Skin of body (tissue), 2 donors: ENCODE measurements around the gene SRP68. TPM values are rescaled to one million over a fixed set of nuclear protein-coding genes. Genes with fewer than 3 reads are reported as not detected.

Experiments
- DNase-seq: peaks from one replicate; lab custom pipeline; 2025; lab: John Stamatoyannopoulos, UW
- total RNA-seq: library from RNA; depleted of rRNA; stranded (reverse); fragments of >200 nt; gene quantifications from one replicate; pipeline ENCODE4 v1.2.3, GENCODE V29; 2014

The SRP68 gene
- total RNA-seq, 1 donor from 2014 or later, result 48.8 TPM

DNA sequence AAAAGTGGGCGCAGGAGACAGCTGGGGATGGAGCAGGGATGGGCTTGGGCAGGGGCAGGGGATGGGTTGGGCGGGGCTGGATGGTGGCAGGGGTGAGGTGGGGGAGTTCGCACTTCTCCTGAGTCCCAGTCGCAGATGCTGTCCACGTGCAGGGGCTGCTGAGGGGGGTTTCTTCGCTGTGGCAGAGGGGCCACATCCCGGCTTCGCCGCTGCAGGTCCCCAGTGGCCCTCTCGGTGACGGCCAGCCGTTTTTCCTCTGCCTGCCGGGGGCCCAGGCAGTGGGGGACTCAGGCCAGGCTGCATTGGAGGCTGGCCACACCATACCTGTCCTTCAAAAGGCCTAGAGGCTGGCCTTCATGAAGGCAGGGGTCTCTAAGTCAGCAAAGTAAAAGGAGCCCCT, 53.5 kb downstream of the SRP68 start:
- no peak for DNase-seq

DNA sequence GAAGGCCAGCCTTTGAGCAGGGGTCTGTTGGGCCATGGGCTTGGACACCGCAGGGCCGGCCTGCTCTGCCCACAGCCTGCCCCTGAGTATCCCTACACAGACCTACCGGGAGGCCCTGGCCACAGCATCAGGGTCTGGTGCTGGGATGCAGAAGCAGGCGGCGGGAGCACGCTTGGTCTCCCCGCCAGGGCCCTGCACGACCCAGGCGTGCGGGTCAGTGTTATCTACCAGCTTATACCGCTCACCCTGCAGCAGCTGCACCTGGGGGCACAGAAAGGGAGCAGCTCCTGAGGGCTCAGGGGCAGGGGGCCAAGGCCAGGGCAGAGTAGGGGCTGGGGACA, 54.0 kb downstream of the SRP68 start:
- DNase-seq, result no peak

DNA sequence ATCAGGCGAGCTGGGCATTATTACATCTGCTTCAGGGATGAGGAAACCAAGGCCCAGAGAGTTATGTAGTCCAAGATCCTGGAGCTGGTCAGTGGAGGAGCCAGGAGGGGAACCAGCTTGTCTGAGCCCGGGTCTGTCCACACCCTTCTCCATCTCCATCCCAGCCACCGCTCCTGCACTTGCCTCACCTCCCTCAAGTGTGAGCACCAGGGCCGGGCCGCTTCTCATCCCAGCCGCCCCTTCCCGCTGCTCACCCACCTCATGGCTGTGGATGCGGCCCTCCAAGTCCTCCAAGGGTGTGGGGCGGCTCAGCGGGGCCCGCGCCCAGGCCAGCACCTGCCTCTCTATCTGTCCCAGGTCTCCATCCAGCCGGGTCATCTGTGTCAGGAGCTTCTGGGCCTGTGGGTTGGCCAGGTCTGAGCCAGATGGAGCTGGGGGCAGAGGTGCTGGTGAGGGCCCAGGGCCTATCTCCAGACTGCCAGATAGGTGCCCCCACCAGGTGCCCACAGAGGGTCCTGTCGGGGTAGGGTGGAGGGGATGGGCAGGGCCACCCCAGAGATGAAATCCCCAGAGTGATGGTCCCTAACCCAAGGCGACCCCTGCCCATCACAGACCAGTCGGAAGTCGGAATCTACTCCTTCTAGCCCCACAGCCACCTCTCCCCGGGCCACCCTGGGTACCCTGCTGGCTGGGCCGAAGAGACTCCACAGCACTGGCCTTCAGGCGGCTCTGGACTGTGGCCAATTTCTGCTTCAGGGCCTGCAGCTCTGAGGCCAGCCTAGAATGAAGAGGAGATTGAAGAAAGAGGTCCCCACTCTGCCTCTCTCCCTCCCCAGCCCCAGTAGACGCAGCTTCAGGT, 54.6 kb downstream of the SRP68 start:
- no peak for DNase-seq

DNA sequence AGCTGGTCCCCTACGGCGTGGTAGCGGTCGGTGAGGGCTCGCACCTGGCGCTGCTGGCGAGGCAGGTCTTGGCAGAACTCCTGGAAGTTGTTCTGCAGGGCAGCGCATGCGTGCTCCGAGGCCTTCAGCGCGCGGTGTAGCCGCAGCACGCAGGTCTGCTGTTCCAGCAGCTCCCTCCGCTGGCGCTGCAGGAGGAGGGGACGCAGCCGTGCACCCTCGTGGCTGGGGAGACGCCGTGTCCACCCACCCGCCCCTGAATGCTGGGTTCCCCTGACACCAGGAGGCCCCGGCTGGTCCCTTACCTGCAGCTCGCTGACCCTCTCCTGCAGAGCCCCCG, 57.4 kb downstream of the SRP68 start:
- DNase-seq, result no peak

DNA sequence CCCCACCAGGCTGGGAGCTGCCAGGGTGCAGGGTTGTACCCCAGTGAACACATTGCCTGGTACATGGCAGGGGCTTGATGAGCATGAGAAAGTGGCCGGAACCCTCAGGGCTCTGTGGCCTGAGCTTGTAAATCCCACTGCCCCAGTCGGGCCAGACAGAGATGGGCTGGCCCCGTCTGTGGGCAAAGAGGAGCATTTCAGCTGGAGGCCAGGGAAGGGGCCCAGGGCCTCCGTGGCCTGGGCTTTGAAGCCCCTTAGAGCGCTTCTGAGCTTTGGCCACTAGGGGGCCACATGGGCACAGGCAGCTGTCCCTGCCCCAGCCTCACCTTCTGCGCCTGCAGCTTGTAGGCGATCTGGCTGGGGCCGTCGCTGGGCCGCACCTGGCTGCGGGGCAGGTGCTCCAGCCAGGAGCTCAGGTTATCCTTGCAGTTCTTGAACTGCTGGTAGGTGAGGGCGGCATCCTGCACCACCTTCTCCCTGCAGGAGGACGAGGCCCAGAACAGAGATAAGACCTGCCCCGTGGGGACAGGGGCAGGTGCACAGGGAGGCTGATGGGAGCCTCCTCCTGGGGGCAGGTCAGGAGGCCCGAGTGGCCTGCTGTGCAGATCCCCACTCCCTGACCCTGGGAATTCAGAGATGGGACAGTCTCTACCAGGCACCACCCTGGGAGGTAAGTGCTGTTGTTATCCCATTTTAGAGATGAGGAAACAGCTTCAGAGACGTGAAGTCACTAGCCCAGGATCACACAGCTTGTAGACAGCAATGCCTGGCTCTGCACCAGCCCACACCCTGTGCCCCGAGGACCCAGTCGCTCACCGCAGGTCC, 58.0 kb downstream of the SRP68 start:
- DNase-seq, result peak; percentile 5

DNA sequence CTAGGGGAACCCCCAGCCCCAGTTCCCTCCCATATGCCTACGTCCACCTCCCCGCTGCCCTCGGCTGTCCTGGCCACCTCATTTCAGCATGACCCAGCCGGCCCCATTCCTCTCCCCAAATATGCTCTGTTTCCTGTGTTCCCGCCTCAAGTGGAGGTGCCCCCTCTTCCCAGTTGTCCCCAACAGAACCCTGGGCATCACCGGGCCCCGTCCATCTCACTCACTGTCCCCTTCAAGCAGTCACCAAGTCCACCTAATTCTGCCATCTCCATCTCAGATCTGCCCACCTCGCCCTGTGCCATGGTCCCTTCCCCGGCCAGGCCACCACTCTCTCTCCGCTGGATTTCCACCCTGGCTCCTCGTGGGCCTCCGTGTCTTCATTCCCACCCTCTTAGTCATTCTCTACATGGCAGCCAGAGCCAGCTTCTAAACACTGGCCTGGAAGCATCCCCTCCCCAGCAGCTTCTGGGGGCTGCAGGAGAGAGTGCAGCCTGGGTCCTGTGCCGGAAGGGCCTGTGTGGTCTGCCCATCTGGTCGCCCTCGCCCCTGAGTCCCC, 58.9 kb downstream of the SRP68 start:
- DNase-seq, result no peak

DNA sequence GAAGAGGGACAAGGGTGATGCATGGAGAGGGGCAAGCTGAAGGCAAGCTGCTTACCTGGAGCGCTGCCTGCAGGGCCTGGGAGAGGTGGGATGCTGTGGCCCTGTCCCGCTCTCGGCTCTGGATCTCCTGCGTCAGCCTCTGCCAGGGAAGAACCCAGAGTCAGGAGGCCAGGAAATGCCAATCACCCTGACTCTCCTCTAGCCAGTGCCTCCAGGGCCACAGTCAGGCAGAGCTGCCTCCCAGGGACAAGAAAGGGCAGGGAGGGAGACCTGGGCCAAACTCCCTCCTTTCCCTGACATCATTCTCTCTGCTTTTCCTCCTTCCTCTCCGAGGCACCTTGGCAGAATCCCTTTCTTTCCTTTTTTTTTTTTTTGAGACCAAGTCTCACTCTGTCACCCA, 60.4 kb downstream of the SRP68 start:
- no peak for DNase-seq

DNA sequence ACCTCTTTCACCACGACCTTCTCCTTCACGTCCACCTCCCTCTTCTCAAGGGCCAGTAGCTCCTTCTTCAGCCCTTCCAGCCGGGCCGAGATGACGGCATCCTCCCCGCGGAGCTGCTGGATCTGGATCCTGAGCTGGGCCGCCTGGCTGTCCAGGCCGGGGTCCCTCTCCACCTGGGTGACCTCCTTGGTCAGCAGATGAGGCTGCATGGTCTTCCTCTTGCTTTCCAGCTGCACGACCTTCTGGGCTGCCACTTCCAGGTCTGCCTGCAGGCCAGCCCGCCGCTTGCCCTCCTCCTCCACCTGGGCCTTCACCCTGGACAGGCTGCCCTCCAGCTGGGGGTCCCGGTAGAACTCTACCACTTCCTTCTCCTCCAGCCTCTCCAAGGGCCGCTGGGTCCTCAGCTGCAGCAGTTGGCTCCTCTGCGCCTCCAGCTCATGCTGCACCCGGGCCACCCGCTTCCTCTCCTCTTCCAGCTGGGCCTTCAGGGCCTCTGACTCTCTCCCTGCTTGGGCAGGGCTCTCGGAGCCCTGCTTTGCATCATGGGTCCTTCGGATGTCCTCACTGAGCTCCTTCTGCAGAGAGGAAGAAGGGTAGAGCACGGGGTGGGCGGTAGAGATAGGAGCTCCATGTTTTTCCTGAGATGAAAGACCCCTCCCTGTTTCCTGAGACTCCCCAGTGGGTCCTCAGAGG, 62.2 kb downstream of the SRP68 start:
- no peak for DNase-seq

DNA sequence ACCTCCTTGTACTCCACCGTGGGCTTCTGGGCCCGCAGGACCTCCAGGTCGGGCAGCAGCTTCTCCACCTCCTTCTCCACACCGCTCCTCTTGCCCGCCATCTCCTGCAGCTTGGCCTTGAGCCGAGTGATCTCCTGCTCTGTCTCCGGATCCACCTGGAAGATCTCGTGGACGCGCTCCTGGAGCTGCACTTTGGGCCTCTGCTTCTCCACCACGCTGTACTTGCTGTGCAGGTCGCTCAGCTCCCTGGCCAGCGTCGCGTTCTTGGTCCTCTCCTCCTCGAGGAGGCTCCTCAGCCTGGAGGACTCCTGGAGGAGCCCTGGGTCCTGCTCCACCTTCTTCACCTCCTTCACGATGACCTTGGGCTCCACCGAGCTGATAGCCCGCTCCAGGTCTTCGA, 62.9 kb downstream of the SRP68 start:
- no peak for DNase-seq

DNA sequence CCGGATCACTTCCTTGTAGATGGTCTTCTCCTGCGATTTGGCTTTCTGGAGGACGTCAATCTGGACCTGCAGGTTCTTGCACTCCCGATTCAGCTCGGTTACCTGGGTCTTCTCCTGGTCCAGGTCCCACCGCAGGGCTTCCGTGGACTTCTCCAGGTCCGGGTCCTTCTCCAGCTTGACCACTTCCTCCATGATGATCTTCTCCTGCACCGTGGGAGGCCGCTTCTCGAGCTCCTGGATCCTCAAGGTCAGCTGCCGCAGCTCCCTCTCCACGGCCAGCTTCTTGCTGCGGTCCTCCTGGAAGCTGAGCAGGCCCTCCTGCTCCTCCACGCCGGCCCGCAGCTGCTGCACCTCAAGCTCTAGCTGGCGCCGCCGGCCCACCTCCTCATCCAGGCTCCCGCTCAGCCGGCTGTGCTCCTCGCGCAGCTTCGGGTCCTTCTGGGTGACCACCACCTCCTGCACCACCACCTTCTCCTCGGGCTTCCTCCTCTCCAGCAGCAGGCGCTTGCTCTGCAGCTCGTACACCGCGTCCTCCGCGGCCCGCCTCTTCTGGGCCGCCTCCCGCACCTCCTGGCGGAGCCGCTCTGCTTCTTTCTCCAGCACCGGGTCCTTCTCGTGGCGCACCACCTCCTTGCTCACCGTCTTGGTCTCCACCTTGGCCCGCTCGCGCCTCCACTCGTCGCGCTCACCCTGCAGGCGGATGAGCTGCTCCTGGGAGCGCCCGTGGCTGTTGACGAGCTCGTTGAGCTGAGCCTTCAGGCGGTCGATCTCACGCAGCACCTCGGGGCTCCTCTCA, 63.5 kb downstream of the SRP68 start:
- DNase-seq, result no peak

DNA sequence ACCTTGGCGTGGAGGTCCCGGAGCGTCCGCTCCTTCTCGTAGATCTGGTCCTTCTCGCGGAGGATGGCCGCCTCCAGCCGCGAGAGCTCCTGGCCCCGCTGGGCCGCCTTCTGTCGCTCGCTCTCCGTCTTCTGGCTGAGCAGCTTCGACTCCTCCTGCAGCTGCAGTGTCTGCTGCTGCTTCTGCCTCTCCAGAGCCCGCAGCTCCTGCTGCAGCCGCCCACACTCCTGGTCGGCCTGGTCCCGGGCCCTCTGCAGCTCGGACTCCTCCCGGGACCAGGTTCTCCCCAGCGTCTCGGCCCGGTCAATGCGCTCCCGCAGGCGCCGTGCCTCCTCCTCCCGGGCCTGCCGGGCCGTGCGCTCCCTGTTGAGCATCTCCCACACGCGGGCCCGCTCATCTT, 64.1 kb downstream of the SRP68 start:
- no peak for DNase-seq

DNA sequence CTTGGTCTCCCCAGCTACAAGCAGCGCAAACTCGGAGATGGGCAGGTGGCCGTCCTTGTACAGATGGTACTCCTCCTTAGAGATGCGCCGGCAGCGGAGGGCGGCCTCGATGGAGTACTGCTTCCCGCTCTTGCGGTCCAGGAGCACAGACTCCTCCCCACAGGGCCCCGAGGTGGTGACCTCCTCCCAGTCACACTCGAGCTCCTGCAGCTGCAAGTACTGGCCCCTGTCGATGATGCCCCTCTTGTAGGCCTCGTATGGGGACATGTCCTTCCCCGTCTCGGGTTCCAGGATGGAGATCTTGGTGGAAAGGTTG, 64.5 kb downstream of the SRP68 start:
- DNase-seq, result no peak

DNA sequence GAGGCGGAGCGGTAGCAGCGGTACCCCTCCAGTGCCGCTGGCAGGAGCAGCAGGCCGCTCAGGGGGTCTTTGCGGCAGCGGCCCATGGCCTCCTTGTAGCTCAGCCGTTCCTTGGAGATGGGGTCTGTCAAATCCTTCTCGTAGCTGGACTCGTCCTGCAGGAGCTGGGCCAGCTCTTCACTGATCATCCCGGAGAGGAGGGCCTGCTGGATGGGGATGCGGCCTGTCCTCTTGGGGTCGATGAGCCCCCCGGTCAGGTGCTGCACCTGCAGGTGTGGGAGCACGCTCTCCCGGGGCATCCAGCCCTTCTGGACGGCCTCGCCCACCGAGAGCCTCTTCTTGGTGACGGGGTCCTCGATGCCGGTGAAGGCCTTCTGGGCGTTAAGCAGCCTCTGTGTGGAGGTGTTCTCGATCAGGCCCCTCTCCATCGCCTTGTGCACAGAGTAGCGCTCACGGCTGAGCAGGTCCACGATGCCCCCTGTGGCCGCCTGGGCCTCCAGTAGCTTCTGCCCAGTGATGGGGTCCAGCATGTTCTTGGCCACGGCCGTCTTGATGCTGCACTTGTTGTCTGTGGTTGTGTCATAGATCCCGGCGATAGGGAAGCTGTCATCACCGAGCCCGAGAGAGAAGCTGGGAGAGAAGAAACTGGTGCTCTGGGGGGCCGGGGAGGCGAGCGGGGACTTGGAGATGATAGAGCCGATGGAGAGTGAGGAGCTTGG, 65.0 kb downstream of the SRP68 start:
- no peak for DNase-seq

DNA sequence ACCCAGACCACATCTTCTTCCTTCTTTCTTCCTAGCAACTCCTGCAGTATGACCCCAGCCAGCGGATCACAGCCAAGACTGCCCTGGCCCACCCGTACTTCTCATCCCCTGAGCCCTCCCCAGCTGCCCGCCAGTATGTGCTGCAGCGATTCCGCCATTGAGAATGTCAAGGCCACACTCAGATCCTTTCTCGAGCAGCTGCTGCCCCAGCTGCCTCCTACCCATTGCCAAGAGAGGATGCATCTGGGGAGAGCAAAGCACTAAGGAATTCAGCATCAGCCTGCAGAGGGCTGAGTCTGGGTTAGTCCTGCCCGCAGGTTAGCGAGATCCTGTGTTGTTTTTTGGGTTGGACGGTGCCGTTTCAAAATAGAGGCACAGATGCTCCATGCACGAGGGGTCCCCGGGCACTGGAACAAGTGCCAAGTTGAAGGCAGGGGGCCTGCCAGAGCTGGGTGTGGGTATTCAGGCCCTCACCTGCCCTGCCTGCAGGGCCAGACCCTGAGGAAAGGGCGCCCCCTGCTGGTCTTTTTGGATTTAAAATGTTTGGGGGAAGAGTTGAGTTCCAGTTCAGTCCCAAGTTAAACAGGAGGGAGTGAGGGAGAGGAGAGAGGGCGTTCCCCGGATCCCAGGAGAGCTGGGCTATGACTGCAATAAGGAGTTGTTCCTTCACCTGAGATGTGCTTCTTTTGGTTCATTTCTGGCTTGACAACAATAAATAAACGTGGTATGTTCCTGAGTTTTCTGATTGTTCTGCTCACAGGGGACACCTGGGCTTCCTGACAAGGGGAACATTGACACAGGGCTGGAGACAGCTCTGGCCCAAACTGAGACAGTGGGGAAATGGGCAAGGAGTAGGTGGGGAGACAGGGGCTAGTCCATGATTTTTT, 66.8 kb downstream of the SRP68 start:
- peak; percentile 33 for DNase-seq

DNA sequence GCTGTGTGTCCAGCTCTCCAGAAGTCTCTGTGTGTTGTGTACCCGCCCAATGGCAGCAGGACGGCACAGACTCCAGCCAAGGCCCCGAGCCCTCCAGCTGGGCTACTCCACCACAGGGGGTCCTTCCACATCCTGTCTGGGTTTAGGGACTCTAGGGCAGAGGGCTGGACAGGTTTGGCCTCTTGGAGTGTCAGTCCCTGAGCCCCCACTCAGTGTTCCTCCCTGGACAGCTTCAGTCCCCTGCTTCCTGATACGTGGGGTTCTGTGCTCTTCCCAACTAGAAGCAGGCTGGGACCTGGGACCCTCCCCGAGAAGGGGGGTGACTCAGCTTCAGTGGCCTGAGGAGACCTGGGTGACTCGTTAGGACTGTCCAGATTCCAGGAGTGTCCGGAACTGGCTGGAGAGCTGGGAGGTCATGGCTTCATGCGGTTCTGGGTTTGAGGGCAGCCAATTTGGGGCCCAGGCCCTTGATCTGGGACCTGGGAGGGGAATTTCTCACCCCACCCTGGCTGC, 67.5 kb downstream of the SRP68 start:
- no peak for DNase-seq

DNA sequence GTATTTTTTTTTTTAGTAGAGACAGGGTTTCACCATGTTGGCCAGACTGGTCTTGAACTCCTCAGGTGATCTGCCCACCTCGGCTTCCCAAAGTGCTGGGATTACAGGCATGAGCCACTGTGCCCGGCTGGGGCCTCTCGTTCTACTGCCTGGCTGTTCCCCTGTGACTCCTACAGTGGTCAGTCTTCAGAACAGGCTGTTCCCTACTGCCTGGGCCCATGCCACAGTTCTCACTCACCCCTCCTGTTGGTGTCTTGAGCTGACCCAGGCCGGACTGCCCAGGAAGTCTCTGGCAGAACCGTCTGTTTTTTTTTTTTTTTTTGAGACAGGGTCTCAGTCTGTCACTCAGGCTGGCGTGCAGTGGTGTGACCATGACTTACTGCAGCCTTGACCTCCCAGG, 68.4 kb downstream of the SRP68 start:
- no peak for DNase-seq

DNA sequence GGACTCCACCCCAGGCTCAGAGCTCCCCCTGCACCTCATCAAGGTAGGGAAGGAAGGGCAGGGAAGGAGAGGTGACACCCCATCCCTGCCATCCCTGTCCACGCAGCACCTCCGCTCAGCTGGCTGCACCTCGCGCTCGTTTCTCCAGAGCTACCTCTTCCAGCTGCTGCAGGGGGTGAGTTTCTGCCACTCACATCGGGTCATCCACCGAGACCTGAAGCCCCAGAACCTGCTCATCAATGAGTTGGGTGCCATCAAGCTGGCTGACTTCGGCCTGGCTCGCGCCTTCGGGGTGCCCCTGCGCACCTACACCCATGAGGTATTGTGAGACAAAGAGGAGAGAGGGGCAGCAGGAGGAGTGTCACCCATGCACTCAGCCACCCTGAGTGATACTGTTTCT, 70.2 kb downstream of the SRP68 start:
- DNase-seq, result no peak

DNA sequence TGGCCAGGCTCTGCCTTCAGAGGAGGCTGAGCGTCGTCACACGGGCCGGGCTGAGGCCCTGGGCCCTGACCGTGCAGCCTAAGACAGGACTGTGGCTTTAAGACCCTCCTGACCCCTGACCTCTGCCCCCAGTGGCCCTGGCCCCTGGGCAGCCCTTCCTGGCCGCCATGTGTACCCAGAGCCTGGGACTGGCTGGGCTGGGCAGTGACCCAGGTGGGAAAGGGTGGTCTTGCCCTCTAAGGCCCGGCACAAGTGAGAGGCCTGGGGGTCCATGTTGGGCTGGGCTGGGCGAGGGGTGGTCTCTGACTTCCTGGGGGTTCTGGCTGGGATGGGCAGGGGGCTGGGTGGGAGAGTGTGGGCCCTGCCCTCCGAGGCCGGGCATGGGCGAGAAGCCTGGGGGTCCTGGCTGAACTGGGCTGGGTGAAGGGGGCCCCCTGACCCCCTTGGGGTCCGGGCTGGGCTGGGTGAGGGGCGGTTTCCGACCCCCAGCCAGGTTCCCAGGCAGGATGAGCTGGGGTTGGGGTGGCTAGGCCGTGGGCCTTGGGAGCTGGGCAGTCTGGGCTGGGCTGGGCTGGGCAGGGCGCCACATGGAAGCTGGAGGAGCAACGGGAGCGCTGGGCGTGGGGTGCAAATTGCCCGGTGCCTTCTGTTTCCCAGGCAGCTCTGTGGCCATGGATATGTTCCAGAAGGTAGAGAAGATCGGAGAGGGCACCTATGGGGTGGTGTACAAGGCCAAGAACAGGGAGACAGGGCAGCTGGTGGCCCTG, 71.4 kb downstream of the SRP68 start, which contains the start of gene CDK3:
CDK3 (plus strand) TSS at position 101 of the 767 bp plus-strand sequence; CDS start at position 672, 571 bp downstream.
- no peak for DNase-seq
